H9 (cell line): ENCODE results near the gene SLC25A12. TPM values are rescaled to one million over a fixed set of nuclear protein-coding genes. Genes with fewer than 3 reads are reported as not detected.

ENCODE experiments used
- DNase-seq: peaks from one replicate; pipeline ENCODE4 v3.0.0-alpha.2; 2017
- H2AFZ ChIP-seq: one replicate; pipeline ENCODE4 v1.6.1; 2013; ENCODE audit warnings: mild to moderate bottlenecking, low read length, control low read depth, moderate library complexity
- H2AK5ac ChIP-seq: 2 replicates; pipeline ENCODE4 v1.6.1; 2013; ENCODE audit warnings: low read length, control low read depth, mixed read lengths; ENCODE audit not compliant: insufficient read length
- H2BK120ac ChIP-seq: one replicate; pipeline ENCODE4 v1.6.1; 2013; ENCODE audit warnings: low read depth, mild to moderate bottlenecking, low read length, control low read depth, inconsistent platforms; ENCODE audit not compliant: poor library complexity, severe bottlenecking
- H2BK12ac ChIP-seq: 2 replicates; pipeline ENCODE4 v1.6.1; 2013; ENCODE audit warnings: low read length, control low read depth, mixed read lengths, low read depth; ENCODE audit not compliant: insufficient read length
- H2BK15ac ChIP-seq: 2 replicates; pipeline ENCODE4 v1.6.1; 2013; ENCODE audit warnings: low read depth, low read length, control low read depth
- H2BK20ac ChIP-seq: one replicate; pipeline ENCODE4 v1.6.1; 2013; ENCODE audit warnings: low read depth, mild to moderate bottlenecking, low read length, control low read depth, inconsistent platforms; ENCODE audit not compliant: poor library complexity, severe bottlenecking
- H2BK5ac ChIP-seq: 2 replicates; pipeline ENCODE4 v1.6.1; 2013; ENCODE audit warnings: low read length, control low read depth, mixed read lengths; ENCODE audit not compliant: insufficient read length
- H3K14ac ChIP-seq: 2 replicates; pipeline ENCODE4 v1.6.1; 2013; ENCODE audit warnings: low read length, control low read depth; ENCODE audit not compliant: insufficient read depth
- H3K18ac ChIP-seq: 2 replicates; pipeline ENCODE4 v1.6.1; 2013; ENCODE audit warnings: low read depth, mild to moderate bottlenecking, mixed read lengths, low read length, control low read depth; ENCODE audit not compliant: insufficient read length
- H3K23ac ChIP-seq: 2 replicates; pipeline ENCODE4 v1.6.1; 2013; ENCODE audit warnings: low read length, control low read depth, mixed read lengths, low read depth; ENCODE audit not compliant: insufficient read length
- H3K23me2 ChIP-seq: 2 replicates; pipeline ENCODE4 v1.6.1; 2013; ENCODE audit warnings: low read depth, mild to moderate bottlenecking, mixed read lengths, low read length, control low read depth; ENCODE audit not compliant: insufficient read length, poor library complexity, severe bottlenecking
- H3K27ac ChIP-seq: 2 replicates; pipeline ENCODE4 v1.5.1; 2013; ENCODE audit warnings: low read length, control low read depth, mixed read lengths, low read depth; ENCODE audit not compliant: insufficient read length
- H3K27me3 ChIP-seq: 2 replicates; pipeline ENCODE4 v1.6.1; 2013; ENCODE audit warnings: low read length, control low read depth, inconsistent platforms; ENCODE audit not compliant: insufficient read depth
- H3K4ac ChIP-seq: 2 replicates; pipeline ENCODE4 v1.6.1; 2013; ENCODE audit warnings: low read depth, mild to moderate bottlenecking, control low read depth, inconsistent platforms, low read length, moderate library complexity
- H3K4me1 ChIP-seq: 2 replicates; pipeline ENCODE4 v1.6.1; 2013; ENCODE audit warnings: low read length, control low read depth, inconsistent platforms; ENCODE audit not compliant: insufficient read depth
- H3K4me2 ChIP-seq: 2 replicates; pipeline ENCODE4 v1.6.1; 2013; ENCODE audit warnings: low read length, control low read depth, mixed read lengths; ENCODE audit not compliant: insufficient read length, insufficient read depth
- H3K56ac ChIP-seq: 2 replicates; pipeline ENCODE4 v1.6.1; 2013; ENCODE audit warnings: low read depth, mild to moderate bottlenecking, mixed read lengths, low read length, control low read depth; ENCODE audit not compliant: insufficient read length
- H3K79me1 ChIP-seq: 2 replicates; pipeline ENCODE4 v1.6.1; 2013; ENCODE audit warnings: low read depth, mild to moderate bottlenecking, moderate library complexity, low read length, control low read depth, inconsistent platforms; ENCODE audit not compliant: insufficient read depth, poor library complexity, severe bottlenecking
- H3K79me2 ChIP-seq: 2 replicates; pipeline ENCODE4 v1.6.1; 2013; ENCODE audit warnings: low read length, control low read depth, inconsistent platforms; ENCODE audit not compliant: insufficient read depth
- H3K9ac ChIP-seq: 2 replicates; pipeline ENCODE4 v1.6.1; 2013; ENCODE audit warnings: low read length, control low read depth, mixed read lengths; ENCODE audit not compliant: insufficient read length; ENCODE audit errors: extremely low read depth
- H3K9me3 ChIP-seq: one replicate; pipeline ENCODE4 v1.6.1; 2013; ENCODE audit warnings: low read depth, low read length, inconsistent platforms; ENCODE audit not compliant: control insufficient read depth
- H3T11ph ChIP-seq: one replicate; pipeline ENCODE4 v1.6.1; 2013; ENCODE audit warnings: mild to moderate bottlenecking, low read length, control low read depth, inconsistent platforms
- H4K20me1 ChIP-seq: one replicate; pipeline ENCODE4 v1.6.1; 2013; ENCODE audit not compliant: control insufficient read depth, insufficient read length, insufficient read depth
- H4K5ac ChIP-seq: 2 replicates; pipeline ENCODE4 v1.6.1; 2013; ENCODE audit warnings: low read depth, mild to moderate bottlenecking, mixed read lengths, low read length, control low read depth; ENCODE audit not compliant: insufficient read length
- H4K8ac ChIP-seq: replicated peaks from 2 replicates; pipeline ENCODE4 v1.6.1; 2013; ENCODE audit warnings: low read length, control low read depth, mixed read lengths, low read depth; ENCODE audit not compliant: insufficient read length
- H4K91ac ChIP-seq: 2 replicates; pipeline ENCODE4 v1.6.1; 2013; ENCODE audit warnings: low read depth, mild to moderate bottlenecking, moderate library complexity, mixed read lengths, low read length, control low read depth; ENCODE audit not compliant: insufficient read length
- H3K27ac Mint-ChIP-seq, 3 experiments: 2 replicates in 2 of 3; 3 replicates in 1 of 3; pipeline ENCODE4 v1.8.0; 2020 to 2021; ENCODE audit warnings: mixed read lengths in 3 of 3, mild to moderate bottlenecking in 1 of 3, moderate library complexity in 1 of 3
- H3K27me3 Mint-ChIP-seq: 2 replicates; pipeline ENCODE4 v1.8.0; 2021; ENCODE audit warnings: low read depth, mild to moderate bottlenecking, moderate library complexity, mixed read lengths
- H3K36me3 Mint-ChIP-seq, 3 experiments: 2 replicates in 2 of 3; 3 replicates in 1 of 3; pipeline ENCODE4 v1.8.0; 2020 to 2021; ENCODE audit warnings: low read depth in 3 of 3, mixed read lengths in 3 of 3; ENCODE audit not compliant: insufficient read depth in 1 of 3
- H3K4me1 Mint-ChIP-seq, 2 experiments: 2 replicates each; pipeline ENCODE4 v1.8.0; 2020; ENCODE audit warnings: mixed read lengths in 2 of 2
- H3K4me3 Mint-ChIP-seq, 2 experiments: 2 replicates in 1 of 2; 3 replicates in 1 of 2; pipeline ENCODE4 v1.8.0; 2020 to 2021; ENCODE audit warnings: mild to moderate bottlenecking in 2 of 2, mixed read lengths in 2 of 2, moderate library complexity in 1 of 2
- H3K9me3 Mint-ChIP-seq, 2 experiments: 2 replicates in 1 of 2; 3 replicates in 1 of 2; pipeline ENCODE4 v1.8.0; 2020; ENCODE audit warnings: mild to moderate bottlenecking in 2 of 2, mixed read lengths in 2 of 2, moderate library complexity in 1 of 2
- CTCF ChIP-seq: fragments of 200-600 bp; sonication (generic); conservative IDR thresholded peaks from 3 replicates; pipeline ENCODE4 v1.8.0; 2021; ENCODE audit warnings: antibody characterized with exemption, mild to moderate bottlenecking
- total RNA-seq: library from RNA; stranded (reverse); gene quantifications from 2 replicates; pipeline ENCODE4 v1.2.1, GENCODE V29; 2021

The SLC25A12 gene
- total RNA-seq, 1 experiment from 2014 or later = 10.1 TPM

- no peak overlapping the region for H3K27ac Mint-ChIP-seq
Measured at GRCh38 chr2:171846894-171847293, 47.1 kb downstream of the SLC25A12 start.

More at GRCh38 chr2:171846894-171847293, 47.1 kb downstream of the SLC25A12 start:
- no peaks in the 10 kb centered on the region; a peak in 1 of 5 replicates for H3K9me3 Mint-ChIP-seq
- Histone ChIP-seq H3K79me2 (no peaks in the 10 kb centered on the region), H3K14ac (no peak overlapping the region), H3T11ph (no peak overlapping the region), H3K27me3 (no peaks in the 10 kb centered on the region), H2BK20ac (no peak overlapping the region), H3K18ac (no peak overlapping the region), H2AFZ (no peak overlapping the region), H3K23me2 (no peaks in the 10 kb centered on the region), H3K9ac (no peak overlapping the region), H2BK15ac (no peak overlapping the region), H3K27ac (no peak overlapping the region), H3K23ac (no peak overlapping the region), H3K4me2 (no peak overlapping the region), H4K5ac (no peak overlapping the region), H3K4ac (no peak overlapping the region), H3K4me1 (no peaks in the 10 kb centered on the region), H2AK5ac (no peak overlapping the region), H3K79me1 (no peaks in the 10 kb centered on the region), H4K8ac (no peak overlapping the region), H2BK5ac (no peak overlapping the region), H2BK120ac (no peak overlapping the region), H3K9me3 (no peaks in the 10 kb centered on the region), H2BK12ac (no peak overlapping the region), H3K56ac (no peak overlapping the region), H4K20me1 (no peaks in the 10 kb centered on the region), H4K91ac (no peak overlapping the region)
- H3K4me3 Mint-ChIP-seq = no peak overlapping the region
- H3K4me1 Mint-ChIP-seq = no peaks in the 10 kb centered on the region
- H3K27me3 Mint-ChIP-seq = no peaks in the 10 kb centered on the region
- peaks cover 3 to 13% (median 6%) of the 10 kb centered on the region in 3 experiments for H3K36me3 Mint-ChIP-seq
- no peak for DNase-seq
- TF ChIP-seq CTCF = no peak
